Measurements from ENCODE around the gene SEMA3G. TPM values are rescaled to one million over a fixed set of nuclear protein-coding genes. Genes with fewer than 3 reads are reported as not detected.

SEMA3G gene
- total RNA-seq, 1 donor from 2014 or later = 0.80 TPM

DNA sequence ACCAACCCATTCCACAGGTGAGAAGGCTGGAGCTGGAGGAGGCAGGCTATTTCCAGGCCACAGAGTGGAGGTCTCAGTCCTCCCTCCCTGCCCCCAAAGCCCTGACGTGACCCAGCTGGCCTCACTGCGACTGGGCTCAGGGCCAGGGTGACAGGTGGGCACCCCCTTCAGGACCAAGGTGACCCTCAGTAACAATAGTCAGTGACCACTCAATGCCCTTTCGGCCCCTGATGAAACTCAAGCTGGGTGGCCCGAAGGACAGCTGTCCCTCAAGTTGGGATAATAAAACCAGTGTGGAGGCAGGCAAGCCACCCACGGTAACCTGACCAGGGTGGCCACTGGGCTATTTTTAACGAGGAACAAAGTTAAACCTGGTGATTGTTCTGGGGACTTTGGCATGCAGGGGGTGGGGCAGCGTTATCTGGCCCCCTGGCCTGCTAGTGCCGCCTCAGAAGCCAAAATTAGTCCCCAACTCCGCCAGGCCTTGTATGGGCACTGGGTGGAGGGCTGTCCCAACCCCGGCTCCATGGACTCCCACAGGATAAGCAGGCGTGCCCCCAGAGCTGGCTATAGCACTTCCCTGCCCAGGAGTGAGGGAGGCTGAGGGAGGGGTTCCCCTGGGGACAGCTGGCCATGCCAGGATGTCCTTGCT, 7.8 kb upstream of the SEMA3G start:
- Mint-ChIP-seq H3K36me3 (peaks cover 6% of the 10 kb centered on the region), H3K27me3 (ENCODE audit: low read depth) (no peaks in the 10 kb centered on the region), H3K4me1 (peaks cover 44% of the 10 kb centered on the region), H3K4me3 (no peak overlapping the region), H3K27ac (no peak overlapping the region), H3K9me3 (no peaks in the 10 kb centered on the region)
- TF ChIP-seq, protein P1, sequence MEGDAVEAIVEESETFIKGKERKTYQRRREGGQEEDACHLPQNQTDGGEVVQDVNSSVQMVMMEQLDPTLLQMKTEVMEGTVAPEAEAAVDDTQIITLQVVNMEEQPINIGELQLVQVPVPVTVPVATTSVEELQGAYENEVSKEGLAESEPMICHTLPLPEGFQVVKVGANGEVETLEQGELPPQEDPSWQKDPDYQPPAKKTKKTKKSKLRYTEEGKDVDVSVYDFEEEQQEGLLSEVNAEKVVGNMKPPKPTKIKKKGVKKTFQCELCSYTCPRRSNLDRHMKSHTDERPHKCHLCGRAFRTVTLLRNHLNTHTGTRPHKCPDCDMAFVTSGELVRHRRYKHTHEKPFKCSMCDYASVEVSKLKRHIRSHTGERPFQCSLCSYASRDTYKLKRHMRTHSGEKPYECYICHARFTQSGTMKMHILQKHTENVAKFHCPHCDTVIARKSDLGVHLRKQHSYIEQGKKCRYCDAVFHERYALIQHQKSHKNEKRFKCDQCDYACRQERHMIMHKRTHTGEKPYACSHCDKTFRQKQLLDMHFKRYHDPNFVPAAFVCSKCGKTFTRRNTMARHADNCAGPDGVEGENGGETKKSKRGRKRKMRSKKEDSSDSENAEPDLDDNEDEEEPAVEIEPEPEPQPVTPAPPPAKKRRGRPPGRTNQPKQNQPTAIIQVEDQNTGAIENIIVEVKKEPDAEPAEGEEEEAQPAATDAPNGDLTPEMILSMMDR (IDR thresholded peaks at IDR 0.05; ENCODE audit: unreplicated experiment) = no peak
- no peak for DNase-seq (ENCODE audit: low spot score in 2 of 2, unreplicated experiment in 2 of 2)

DNA sequence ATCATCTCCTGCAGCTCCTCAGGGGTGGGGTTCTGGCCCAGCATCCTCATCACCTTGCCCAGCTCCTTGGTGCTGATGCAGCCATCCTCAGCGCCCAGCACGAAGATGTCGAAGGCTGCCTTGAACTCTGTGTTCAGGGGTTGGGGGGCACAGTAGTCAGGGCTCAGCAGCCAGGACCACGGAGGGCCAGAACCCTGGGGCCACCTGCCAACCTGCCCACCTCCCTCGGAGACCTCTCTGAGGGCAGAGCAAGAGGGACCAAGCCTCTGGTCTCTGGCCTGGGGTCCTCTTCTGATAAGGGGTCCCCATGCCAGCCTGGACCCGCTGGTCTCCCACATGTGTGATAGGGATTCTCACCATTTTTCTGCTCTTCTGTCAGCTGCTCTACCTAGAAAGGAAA, 7.2 kb upstream of the SEMA3G start:
- peaks cover 2% of the 10 kb centered on the region for H3K36me3 Mint-ChIP-seq

DNA sequence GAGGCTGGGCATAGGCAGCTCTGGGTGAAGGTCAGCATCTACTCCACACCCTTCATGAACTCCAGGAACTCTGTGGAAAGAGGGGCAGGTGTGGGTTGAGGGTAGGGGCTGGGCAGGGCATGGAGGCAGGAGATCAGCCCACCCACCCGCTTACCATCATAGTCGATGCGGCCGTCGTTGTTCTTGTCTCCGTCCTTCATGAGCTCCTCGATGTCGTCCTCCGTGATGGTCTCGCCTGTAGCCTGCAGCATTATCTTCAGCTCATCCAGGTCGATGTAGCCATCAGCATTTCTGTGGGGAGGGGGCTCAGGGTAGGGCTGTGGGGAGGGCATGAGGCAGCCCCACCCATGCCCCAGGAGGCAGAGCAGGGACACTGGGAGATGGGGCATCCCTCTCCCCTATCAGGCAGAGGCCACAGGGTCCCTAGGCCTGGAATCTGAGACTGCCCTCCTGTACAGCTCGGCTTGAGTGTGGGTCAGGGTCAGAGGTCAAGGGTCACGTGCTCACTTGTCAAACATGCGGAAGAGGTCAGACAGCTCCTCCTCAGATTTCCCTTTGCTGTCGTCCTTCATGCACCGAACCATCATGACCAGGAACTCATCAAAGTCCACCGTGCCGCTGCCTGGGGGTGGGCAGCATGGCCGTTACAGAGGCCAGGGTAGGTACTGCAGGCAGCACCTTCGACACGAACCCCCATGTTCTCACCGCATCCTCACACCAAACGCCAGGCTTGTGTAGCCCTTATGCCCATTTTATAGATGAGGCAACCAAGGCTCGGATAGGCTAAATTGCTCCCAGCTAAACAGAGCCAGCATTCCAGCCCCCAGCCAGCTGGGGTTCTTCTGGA, 6.6 kb upstream of the SEMA3G start:
- no peaks in the 10 kb centered on the region for H3K36me3 Mint-ChIP-seq
- DNase-seq (ENCODE audit: low spot score in 2 of 2, unreplicated experiment in 2 of 2) = no peak
- no peak overlapping the region for H3K4me3 Mint-ChIP-seq
- H3K9me3 Mint-ChIP-seq = no peaks in the 10 kb centered on the region
- TF ChIP-seq, protein P1 (IDR thresholded peaks at IDR 0.05; ENCODE audit: unreplicated experiment) = no peak
- H3K4me1 Mint-ChIP-seq = peaks cover 36% of the 10 kb centered on the region
- H3K27ac Mint-ChIP-seq = no peak overlapping the region
- H3K27me3 Mint-ChIP-seq (ENCODE audit: low read depth) = no peaks in the 10 kb centered on the region

More for the DNA sequence above, 7.2 kb upstream of the SEMA3G start:
- Mint-ChIP-seq H3K27ac (no peak overlapping the region), H3K9me3 (no peaks in the 10 kb centered on the region), H3K27me3 (ENCODE audit: low read depth) (no peaks in the 10 kb centered on the region), H3K4me1 (peaks cover 40% of the 10 kb centered on the region), H3K4me3 (no peak overlapping the region)
- no peak for DNase-seq (ENCODE audit: low spot score in 2 of 2, unreplicated experiment in 2 of 2)
- TF ChIP-seq, protein P1 (IDR thresholded peaks at IDR 0.05; ENCODE audit: unreplicated experiment) = no peak

DNA sequence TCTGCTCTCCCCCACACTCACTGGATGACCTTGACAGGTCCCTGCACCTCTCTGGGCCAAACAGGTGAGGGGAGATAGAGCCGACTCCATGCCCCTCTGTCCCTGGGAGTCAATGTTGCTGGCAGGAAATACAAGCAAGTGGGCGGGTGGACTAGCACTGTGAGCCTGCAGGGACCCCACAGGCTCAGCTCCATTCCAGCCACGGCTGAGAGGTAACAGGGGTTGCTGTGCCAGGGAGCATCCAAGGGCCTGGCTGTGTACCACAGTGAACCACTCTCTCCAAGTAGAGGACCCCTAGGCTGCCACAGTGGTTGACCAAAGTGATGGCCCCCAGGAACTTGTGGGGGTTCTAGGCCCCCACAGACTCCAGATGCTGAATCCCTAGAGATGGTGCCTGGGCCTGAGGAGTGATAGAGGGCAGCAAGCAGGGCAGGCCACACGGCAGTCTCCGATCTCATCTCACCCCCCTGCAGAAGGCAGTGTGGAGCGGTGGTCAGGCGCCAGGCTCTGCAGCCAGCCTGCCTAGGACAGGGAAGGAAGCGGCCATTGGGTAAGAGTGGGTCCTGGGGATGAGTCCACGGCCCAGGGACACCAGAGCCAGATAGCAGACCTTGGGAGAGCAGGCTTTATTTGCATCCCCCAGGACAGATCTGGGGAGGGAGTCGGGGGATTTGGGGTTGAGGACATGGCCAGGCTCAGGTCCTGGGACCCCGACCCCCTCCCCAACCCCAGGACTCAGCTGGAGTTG, 5.8 kb upstream of the SEMA3G start:
- H3K4me1 Mint-ChIP-seq = peaks cover 32% of the 10 kb centered on the region
- no peaks in the 10 kb centered on the region for H3K9me3 Mint-ChIP-seq
- H3K36me3 Mint-ChIP-seq = no peaks in the 10 kb centered on the region
- TF ChIP-seq, protein P1 (IDR thresholded peaks at IDR 0.05; ENCODE audit: unreplicated experiment) = no peak
- no peaks in the 10 kb centered on the region for H3K27me3 Mint-ChIP-seq (ENCODE audit: low read depth)
- DNase-seq (ENCODE audit: low spot score in 2 of 2, unreplicated experiment in 2 of 2) = no peak
- peak overlapping the region; percentile 94 for H3K27ac Mint-ChIP-seq
- H3K4me3 Mint-ChIP-seq = no peak overlapping the region

DNA sequence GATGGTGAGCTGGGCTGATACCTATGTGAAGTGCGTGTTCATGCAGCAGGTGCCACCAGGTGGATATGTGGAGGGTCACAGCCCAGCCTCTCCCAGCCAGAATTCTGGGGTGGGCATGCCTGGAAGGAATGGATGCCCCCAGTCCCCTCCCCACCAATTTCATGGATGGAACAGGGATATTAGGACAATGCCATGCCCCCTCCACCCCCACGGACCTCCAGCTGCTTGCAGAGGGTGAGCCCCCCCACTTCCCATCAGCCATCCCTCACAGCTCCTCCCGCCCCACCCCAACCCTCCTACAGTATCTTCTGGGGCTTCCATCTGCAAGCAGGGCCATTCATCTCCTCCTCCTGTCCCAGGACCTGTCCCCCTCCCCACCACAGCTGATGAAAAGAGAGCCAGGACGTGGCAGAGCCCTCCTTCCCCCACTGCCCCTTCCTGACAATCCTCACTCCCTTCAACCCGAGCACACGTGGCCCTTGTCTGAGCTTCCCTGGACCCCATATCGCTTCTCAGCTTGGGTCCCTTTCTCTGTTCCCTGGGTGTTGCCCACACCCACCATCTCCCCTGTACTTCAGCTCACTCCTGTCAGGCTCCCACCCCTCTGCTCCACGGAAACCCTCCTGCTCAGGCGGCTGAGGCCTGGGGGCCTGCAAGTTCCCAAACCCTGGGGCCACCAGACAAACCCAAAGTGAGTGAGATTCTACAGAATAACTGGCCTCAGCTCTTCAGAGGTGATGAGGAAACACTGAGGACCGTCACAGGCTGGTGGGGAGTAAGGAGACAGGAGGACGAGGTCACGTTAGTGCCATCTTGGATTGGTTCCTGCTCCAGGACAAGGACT, 2.8 kb upstream of the SEMA3G start:
- H3K27me3 Mint-ChIP-seq (ENCODE audit: low read depth) = no peaks in the 10 kb centered on the region
- H3K9me3 Mint-ChIP-seq = no peaks in the 10 kb centered on the region
- no peak overlapping the region for H3K4me3 Mint-ChIP-seq
- DNase-seq (ENCODE audit: low spot score in 2 of 2, unreplicated experiment in 2 of 2) = no peak
- TF ChIP-seq, protein P1 (IDR thresholded peaks at IDR 0.05; ENCODE audit: unreplicated experiment) = no peak
- H3K4me1 Mint-ChIP-seq = peaks cover 18% of the 10 kb centered on the region
- H3K27ac Mint-ChIP-seq = peak overlapping the region; percentile 21
- H3K36me3 Mint-ChIP-seq = no peaks in the 10 kb centered on the region
